ENCODE results near the gene DIO2.

DIO2 gene
- total RNA-seq: 0 reads per million in 2 donors

DNA sequence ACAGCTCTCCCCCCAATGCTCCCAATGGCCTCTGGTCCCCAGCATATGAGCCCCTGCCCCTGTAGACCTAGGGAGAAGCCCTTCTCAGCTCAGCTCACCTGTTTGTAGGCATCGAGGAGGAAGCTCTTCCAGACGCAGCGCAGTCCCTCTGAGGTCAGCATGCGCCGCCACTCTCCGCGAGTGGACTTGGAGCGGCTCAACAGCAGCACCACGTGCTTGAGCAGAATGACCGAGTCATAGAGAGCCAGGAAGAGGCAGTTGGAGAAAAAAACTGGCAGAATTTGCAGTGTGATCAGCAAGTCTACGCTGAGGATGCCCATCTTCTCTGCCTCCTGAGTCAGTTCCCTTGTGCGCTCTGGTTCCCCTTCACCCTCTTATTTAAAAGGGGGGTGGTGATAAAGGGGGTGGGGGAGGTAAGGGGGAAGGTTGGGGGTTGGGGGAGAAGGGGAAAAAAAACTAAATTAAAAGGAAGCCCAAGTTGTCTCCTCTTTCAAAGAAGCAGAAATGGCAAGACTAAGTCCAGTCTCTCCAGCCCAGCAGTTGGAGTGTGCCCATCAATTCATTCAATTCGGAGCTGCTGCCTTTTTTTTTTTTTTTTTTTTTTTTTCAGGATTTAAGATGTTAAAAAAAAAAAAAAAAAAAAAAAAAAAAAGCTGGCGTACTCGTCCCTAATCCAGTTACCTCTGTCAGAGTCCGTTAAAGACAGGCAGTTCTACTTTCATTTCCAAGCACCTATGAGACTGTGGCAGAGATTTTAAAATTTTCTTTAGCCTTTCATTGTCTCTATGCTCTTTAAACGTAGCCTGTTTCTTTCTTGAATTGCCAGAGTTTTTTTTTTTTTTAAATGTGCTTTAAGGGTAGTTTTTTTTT lies at the start of gene DIO2:
Gene DIO2, minus strand, starts transcription at position 352 of the 870 bp plus-strand sequence. Its CDS starts 32 bp downstream, at position 320.
- DNase-seq: no peak

DNA sequence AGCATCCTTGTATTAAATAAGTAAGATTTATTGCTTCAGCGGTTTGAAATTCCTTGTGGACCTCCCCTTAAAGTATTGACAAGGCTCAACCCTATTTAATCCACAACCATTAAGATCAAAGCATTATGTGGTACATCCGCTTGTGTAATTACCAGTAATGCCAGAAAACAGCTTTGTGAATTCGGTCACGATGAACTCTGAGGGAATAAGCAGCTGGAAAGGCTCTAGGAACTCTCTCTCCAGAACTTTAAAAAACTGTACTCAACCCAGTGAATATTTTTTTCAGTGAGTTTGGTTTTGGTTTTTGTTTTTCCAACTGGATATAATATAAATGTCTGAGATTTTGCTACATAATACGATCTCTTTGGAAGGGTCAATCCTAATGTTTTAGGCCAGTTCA lies 49.3 kb upstream of the DIO2 start:
- no peak for DNase-seq

DNA sequence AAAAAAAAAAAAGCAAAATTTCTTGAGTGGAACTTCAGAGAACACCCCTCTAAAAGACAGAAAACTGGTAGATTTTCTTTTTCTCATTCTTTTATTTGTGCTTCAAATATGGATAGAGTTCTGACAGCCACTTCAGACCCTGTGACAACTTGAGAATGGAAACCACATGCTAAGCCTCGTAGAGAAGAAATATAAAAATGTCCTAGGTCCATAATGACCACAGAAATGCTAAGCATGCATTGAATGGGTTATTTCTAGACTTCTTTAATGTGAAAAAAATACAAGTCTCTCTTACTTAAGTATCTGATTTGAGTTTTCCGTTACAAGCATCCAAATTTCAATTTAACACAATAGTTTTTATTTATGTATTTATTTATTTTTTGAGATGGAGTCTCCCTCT lies 28.3 kb upstream of the DIO2 start:
- no peak for DNase-seq

DNA sequence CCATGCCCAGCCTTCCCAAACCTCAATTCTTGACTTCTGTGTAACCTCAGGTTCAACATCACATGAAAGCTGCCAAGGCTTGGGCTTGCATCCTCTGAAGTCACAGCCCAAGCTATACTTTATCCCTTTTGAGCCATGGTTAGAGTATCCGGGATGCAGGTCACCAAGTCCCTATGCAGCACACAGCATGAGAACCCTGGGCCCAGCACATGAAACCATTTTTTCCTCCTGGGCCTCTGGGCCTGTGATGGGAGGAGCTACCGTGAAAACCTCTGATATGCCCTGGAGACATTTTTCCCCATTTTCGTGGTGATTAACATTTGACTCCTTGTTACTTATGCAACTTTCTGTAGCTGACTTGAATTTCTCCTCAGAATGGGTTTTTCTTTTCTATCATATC lies 25.8 kb upstream of the DIO2 start:
- DNase-seq: no peak

DNA sequence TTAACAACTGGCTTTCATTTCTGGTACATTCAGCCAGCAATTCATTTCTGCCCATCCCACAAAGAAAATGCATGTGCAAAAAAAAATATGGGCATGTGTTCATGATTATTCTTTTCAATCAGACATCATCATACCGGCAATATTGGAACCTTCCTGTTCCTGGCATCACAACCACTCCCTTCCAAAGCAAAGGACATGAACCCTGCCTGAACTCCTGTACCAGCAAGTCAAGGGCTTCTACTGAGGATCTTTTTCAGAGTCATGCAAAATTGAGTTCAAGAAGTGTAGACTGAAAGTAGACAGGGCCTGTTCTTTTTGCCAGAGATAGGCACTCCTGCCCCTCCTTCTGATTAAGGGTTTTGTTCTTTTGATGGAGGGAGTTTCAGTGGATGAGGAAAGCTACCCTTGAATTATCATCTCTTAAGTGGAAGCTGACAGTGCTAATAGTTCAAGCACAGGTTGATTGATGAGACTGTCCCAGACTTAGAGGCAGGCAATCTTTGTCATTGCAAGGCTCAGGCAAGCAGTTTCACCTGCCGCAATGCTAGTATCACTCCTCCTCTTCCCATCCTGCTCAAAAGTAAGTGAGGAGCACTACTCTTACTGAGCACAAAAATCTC lies 22.3 kb upstream of the DIO2 start:
- no peak for DNase-seq

DNA sequence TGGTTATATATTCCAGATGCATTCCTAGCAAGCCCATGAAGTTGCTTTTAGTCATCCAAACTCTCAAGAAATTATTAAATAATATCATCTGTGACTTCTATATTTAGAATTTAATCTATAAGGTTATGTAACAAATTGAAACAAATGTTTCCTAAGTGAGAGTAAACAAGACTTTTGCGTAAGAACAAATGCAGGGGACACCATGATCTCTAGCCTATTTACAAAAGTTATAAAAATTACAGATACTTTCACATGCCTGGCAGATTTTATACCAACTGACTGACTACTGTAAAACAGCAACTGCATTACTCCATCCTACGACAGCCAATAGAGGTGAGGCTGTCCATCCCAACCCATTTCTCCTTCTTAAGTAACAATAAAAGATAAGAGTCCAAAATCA lies 20.4 kb upstream of the DIO2 start:
- no peak for DNase-seq

DNA sequence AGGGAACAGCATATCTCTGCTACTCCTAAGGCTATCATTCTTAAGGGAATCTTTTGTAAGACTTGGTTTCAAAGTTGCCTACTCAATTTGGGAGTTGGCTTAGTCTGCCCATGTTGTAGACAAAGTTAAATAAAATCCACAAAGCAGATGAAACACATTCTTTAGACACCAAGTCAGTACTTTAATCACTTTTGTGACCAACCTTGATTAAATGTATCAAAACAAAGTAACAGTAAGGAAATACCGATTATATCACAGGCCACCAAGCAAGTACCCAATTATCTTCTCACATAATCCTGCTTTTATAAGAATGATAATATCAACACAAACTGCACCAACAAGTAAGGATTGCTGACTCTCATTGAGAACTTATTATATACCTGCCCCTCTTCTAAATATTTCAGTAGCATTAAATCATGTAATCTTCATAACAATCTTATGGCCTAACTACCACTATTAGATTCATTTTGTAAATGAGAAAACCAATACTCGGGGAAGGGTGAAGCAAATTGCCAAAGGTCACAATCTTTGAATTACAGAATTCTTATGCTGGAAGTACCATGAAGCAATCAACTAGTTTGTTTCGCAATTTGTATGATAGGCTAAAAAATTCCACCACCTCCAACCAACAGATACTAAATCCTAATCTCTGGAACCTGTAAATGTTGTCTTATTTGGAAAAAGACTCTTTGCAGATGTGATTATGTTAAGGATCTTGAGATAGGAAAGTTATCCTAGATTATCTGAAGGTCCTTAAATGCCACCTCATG lies 12.6 kb upstream of the DIO2 start:
- DNase-seq: no peak

DNA sequence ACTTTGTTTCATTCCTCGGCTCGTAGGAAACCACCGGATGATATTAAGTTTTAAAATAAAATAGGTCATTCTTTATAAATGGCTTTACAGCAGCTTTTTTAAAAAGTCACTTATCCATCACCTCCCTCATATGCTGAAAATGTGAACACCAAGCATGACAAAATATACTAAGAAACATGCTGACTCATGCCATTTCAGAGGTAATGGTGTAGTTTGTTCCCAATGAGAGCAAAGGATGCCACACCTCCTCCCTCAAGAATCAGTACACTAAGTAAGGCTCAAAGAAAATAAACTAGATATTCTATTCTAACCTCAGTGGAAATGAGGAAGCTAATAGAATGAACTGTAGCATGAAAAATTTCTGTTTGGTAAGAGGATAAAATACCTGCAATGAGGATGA lies 5.5 kb upstream of the DIO2 start:
- no peak for DNase-seq

DNA sequence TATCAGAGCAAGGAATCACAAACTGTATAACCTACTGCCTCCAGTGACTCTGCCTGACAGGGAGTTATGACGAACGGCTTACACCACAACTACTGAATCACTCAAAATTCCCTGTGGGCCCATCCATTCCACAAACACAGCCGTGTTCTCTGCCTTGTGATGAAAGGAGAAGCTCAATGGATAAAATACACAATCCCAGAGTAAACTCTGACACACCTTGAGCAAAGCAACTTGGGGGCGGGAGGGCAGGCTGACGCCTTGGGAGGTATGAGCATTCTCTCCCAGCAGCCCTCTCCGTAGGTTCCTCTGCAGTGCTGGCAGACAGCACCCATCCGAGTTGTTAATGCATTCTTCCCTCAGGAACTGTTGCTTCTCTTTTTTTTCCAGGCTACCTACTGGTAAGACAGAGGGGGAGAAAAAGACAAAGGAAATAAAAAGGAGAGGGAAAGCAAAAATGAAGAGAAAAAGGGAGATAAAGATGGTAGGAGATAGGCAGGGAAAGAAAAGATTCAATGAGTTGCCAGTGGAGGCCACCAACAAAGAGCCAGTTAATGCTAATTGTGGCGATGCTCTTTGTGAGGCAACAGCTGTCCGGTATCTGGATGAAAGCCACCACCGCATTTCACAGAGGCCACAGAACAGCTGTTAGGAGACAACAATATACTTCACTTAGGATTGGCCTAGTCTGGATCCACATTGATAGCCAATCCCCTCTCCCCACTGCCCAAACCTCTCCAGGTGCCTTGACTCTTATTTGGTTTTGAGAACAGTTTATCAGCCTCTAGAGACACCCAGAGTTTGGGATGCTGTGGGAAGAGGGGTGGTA lies 4.7 kb upstream of the DIO2 start:
- DNase-seq: no peak

DNA sequence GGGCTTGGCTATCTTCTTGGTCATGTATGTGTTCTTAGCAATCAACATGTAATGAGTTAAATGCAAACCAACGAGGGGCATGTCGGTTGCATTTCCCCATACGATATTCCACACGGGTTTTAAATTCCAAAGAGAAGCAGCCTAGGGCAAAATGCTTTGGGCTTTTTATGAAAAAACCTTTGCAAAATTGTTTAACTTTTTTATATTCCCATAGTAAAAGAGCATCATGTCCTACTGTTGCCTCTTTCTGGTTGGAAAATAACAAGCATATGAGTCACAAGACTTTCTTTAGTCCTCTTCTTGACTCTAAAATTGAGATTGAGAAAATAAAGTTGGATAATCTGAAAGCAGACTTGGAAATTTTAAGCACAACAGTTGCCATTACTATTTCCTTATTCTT lies 3.8 kb upstream of the DIO2 start:
- no peak for DNase-seq

DNA sequence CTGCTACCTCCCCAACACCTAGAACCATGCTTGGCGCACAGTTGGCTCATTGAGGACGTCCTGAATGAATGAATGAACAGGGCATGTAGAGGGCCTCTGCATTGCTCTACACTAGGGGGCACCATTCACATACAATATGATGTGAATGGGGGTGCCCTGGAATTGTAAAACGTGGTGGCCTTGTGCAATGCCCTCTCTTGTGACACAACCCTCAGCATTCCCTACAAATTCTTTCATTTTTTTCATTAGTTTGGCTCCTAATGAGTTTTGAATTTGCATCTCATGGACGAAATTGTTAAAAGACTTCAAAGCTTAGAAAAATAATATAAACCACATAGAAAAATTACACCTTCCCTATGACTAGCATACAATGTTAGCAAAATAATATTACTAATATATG lies 2.3 kb upstream of the DIO2 start:
- DNase-seq: no peak

DNA sequence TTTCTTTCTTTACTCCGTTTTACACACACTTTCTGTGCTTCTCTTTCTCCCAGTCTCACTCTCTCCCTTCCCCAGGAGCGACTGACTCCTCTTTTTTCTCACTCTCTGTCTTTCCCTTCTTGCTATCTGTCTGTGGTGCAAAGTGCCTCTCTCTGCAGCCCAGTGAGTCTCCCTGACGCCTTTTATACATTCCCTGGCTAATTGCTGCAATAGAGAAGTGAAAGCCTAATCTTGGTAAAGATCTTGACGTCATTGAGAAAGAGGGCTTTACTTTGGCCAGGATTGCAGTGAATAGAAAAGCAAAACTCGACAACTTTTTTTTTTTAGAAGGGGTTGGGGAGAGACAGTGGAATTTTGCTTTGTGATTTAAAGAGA lies 706 bp upstream of the DIO2 start:
- DNase-seq: no peak

DNA sequence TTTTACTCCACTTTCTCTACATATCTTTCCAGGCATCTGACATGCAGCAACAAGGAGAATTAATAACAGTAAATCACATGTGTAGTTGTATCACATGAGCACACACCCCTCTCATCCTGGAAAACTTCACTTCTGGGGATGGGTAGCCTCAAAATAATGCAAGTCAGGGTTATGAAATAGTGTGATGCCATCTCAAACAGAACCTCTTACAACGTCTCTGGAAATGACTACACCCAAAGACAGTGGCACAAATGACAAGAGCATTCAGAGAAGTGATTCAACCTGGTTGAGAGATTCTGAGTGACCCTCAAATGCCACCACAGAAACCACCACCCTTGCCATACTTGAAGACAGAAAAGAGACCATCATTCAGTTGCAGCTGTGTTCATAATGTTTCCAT lies 2.8 kb downstream of the DIO2 start:
- no peak for DNase-seq

DNA sequence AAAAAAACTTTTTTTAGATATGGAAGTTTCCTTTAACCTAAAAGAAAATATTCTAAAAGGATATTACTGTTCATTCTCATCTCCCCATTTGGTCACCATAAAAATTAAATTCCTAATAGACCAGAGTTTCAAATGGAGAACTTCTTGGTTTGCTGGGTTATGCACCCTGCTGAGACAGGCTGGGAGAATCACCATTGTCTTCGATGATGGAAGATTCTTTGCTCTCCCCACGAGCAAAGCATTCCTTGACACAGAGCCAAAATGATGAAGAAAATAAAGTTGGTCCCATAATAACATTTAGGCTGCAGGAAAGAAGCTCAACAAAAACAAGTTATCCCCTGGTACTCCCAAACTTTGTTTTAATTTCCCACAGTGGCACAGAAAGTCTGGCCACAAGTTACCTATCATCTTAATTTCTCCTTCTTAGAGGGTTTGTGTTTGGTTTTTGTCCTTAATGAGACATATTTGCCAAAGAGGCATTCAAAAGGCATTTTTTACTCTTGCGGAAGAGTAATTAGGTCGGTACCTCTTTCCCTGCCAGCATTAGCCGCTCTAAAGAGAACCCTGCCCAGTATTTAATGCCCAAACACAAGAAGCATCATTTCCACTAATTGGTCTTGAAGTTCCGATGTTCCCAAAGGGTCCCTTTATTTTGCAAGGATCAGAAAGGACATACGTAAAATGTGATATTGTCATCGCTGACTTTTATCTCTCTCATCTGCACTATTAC lies 4.8 kb downstream of the DIO2 start:
- no peak for DNase-seq

DNA sequence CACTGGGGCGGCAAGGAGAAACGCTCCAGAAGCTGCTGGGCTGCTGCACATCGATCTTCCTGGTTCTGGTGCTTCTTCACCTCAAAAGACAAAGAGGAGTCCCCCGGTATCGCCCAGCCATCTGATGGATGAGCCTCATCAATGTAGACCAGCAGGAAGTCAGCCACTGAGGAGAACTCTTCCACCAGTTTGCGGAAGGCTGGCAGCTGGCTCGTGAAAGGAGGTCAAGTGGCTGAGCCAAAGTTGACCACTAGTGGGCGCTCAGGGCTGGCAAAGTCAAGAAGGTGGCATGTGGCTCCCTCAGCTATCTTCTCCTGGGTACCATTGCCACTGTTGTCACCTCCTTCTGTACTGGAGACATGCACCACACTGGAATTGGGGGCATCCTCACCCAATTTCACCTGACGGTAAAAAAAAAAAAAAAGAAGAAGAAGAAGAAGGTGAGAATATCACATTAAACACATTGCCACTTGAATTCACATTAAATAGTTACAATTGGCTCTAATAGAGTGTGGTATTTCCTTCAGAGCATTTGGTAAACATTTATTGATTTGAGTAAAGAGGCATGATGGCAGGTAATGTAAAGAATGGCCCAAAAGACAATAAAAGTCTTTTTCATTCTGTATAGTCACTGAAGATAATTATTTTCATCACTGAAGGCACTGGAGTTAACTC lies 8.3 kb downstream of the DIO2 start:
- DNase-seq: no peak

DNA sequence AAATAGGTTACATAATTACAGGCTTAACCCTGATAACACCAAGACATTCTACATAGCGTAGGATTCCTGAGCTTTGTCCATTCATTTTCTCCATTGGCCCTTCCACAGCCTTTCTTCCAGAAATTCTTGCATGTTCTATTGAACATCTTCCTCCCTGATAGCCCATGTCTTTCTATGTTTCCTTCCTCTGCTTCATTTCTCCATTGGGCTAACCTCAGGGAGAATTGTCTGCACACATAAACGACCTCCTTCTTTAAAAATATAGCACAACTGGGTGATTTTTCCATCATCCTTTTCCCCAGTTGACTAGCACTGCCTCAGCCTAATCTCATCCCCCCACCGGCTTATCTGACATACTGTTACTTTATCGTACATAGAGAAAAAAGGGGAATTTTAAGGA lies 11.2 kb downstream of the DIO2 start:
- DNase-seq: no peak

DNA sequence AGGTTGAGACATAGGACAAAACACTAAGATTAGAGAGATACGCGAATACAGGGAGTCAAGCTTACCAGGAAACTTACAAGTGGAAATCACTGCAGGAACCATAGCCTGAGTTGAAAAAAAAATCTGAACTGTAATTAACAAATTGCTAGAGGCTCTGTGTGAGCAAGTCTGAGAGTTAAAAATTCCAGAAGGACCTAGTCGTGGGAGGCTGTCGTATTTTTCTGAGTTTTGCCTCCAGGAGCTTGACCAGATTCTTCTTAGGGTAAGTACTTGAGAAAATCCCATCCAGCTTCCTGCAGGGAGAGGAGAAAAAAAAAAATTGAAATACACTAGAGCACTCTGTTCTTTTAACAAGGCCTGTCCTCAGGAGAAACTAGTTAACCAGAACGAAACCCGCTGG lies 22.7 kb downstream of the DIO2 start:
- DNase-seq: no peak

DNA sequence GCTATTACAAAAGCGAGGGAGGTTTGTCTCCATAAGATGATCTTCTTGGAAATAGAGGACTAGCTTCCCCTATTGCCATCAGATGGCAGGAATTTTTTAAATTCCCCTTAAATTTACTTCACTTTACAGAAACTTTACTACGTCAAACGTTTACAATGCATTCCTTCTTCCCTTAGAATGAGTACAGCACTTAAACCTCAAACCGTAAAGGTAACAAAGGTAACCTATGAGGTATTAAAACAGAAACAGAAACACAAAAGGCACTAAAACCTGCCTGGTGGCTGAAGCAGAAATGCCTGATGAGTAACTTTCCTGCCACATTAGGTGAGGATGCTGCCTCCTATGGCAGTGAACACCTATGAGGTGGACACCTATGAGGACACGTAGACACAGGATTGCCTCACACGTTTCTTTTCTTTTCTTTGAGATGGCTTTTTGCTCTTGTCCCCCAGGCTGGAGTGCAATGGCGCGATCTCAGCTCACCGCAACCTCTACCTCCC lies 25.0 kb downstream of the DIO2 start:
- no peak for DNase-seq

DNA sequence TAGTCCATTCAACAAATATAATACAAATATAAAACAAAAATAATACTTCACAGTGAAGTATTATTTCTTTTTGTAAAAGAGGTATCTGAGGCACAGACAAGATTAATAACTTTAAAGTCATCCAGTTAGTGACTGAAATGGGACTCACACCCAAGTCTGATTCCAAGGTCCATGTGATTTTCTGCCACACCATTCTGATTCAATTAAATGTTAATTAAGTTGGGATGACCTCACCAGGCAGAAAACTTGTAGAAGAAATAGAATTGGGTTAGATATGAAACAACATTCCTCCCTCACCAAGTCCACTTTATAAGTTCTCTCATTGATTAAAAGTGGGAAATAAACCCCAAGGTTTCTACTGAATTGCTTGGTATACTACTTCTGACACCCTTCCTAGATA lies 34.4 kb downstream of the DIO2 start:
- DNase-seq: no peak

DNA sequence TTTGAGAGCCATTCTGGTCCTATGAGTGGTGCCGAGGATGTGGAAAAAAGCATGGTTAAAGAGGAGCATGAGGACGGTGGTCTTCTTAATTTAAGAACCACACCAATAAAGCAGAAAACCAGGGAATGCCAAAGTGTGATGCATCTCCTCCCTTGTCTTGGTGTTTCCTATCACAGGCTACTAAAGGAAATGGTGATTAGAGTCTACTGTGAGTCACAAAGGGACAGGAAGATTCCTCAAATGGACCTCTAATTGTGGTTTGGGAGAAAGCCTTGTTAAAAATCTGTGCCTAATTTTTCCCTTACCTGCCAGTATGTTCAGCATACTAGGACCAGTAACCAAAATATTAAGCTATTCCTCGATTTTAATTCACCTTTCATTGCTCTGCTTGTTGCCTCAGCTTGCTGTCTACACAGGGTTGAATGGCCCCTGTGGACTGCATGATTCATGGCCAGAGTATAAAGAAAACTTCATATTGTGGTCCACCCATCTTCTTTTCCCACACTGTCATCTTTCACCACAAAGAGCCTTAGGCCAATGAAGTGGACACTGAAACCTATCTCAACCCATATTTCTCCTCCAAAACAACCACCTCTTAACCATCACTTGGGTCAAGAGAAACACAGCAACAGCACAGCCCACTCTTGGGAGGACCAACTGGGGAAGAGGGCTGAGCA lies 38.8 kb downstream of the DIO2 start:
- no peak for DNase-seq

All from T-helper 9 cell (primary cell).